Measurements from ENCODE around the gene TBX5. TPM values are rescaled to one million over a fixed set of nuclear protein-coding genes. Genes with fewer than 3 reads are reported as not detected.

The TBX5 gene
- total RNA-seq, 1 experiment from 2014 or later = not detected

GRCh38 chr12:114441545-114441944 is 35.6 kb upstream of the TBX5 start:
- H3K9me3 ChIP-seq (replicated peaks) = no peaks in the 10 kb centered on the region; the same call in 1 of the 2 replicates
- DNase-seq (ENCODE audit: low read depth in 1 of 2, low spot score in 2 of 2) = no peak
- no peak overlapping the region for H3K4me3 ChIP-seq
- no peaks in the 10 kb centered on the region for H3K4me1 ChIP-seq (replicated peaks)
- H3K27me3 ChIP-seq (replicated peaks) = peaks cover 22% of the 10 kb centered on the region
- H3K36me3 ChIP-seq = no peaks in the 10 kb centered on the region
- H3K27ac ChIP-seq = no peak overlapping the region

DNA sequence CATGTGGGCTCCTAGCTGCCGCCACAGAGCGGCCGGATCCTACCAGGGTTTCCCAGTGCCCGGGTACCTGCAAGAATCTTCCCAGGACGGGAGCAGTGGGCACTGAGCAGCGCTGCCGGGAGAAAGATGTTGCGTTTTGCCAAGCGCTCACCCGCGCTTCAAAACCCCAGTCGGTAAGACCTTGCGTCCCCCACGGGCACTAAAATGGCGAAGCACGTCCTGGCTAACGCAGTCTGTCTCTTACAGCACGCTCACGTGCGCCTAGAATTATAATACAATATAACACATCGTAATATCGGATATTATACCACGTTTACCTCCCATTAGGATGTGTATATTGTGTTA is 35.1 kb upstream of the TBX5 start:
- Histone ChIP-seq H3K36me3 (no peaks in the 10 kb centered on the region), H3K27me3 (replicated peaks) (peaks cover 16% of the 10 kb centered on the region), H3K4me1 (replicated peaks) (no peaks in the 10 kb centered on the region), H3K4me3 (no peak overlapping the region), H3K27ac (no peak overlapping the region), H3K9me3 (replicated peaks) (no peaks in the 10 kb centered on the region; the same call in 1 of the 2 replicates)
- no peak for DNase-seq (ENCODE audit: low read depth in 1 of 2, low spot score in 2 of 2)

- no peak overlapping the region for H3K4me3 ChIP-seq
- H3K36me3 ChIP-seq = no peaks in the 10 kb centered on the region
- peaks cover 14% of the 10 kb centered on the region for H3K27me3 ChIP-seq (replicated peaks)
- DNase-seq (ENCODE audit: low read depth in 1 of 2, low spot score in 2 of 2) = no peak
- no peaks in the 10 kb centered on the region; the same call in 1 of the 2 replicates for H3K9me3 ChIP-seq (replicated peaks)
- no peak overlapping the region for H3K27ac ChIP-seq
- no peaks in the 10 kb centered on the region for H3K4me1 ChIP-seq (replicated peaks)
Observed at GRCh38 chr12:114440270-114441038, 34.5 kb upstream of the TBX5 start.

DNA sequence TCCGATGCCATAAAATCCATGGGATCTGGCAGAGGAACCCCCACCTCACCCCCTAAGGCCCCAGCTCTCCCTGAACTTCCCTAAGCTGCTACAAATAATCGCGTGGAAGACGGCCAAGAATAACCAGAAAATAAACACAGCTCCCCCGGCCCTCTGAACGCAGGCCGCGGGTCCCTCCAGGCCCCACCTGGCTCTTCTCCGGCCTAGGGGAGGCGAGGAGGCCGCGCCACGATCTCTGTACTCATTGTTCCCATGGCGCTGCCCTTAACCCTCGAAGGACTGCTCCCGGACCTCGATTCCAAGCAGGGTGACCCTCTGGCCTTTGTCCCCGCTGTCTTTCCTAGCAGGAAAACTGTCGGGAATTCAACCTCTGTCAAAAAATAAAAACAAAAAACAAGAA is 33.9 kb upstream of the TBX5 start:
- no peak overlapping the region for H3K27ac ChIP-seq
- DNase-seq (ENCODE audit: low read depth in 1 of 2, low spot score in 2 of 2) = no peak
- no peak overlapping the region for H3K4me3 ChIP-seq
- H3K4me1 ChIP-seq (replicated peaks) = no peaks in the 10 kb centered on the region
- H3K27me3 ChIP-seq (replicated peaks) = peaks cover 14% of the 10 kb centered on the region
- H3K9me3 ChIP-seq (replicated peaks) = no peaks in the 10 kb centered on the region; the same call in 1 of the 2 replicates
- no peaks in the 10 kb centered on the region for H3K36me3 ChIP-seq

GRCh38 chr12:114439261-114439683 is 33.3 kb upstream of the TBX5 start:
- Histone ChIP-seq H3K36me3 (no peaks in the 10 kb centered on the region), H3K4me1 (replicated peaks) (no peaks in the 10 kb centered on the region), H3K27ac (no peak overlapping the region), H3K9me3 (replicated peaks) (no peaks in the 10 kb centered on the region; the same call in 1 of the 2 replicates), H3K4me3 (no peak overlapping the region), H3K27me3 (replicated peaks) (peaks cover 14% of the 10 kb centered on the region)
- DNase-seq (ENCODE audit: low read depth in 1 of 2, low spot score in 2 of 2) = no peak

DNA sequence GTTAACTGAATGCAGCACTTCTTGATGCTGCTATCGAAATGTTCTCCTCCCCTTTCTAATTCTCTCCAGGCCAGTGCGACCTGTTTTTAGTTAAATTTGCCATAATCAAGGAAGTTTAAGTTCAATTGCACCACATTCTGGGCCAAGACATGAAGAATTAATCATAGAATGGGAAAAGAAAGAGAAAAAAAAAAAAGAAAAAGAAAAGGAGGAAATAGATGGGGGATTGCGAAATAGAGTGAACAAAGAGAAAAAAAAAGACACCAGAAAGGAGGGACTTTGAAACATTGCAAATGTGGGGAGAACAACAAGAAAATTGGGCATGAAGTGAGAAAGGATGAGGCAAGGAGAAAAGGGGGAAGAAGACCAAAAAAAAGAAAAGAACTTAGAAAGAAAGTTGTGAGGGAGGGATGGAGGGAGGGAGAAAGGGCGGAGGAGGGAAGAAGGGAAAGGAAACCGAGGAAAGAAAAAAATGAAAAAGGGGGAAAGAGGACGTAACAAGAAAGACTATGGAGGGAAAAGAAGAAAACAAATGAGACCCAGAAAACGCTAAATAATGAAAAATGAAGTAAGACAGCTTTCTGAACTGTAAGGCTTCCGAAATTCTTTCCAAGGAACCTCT is 32.8 kb upstream of the TBX5 start:
- Histone ChIP-seq H3K9me3 (replicated peaks) (no peaks in the 10 kb centered on the region; the same call in 1 of the 2 replicates), H3K36me3 (no peaks in the 10 kb centered on the region), H3K4me3 (no peak overlapping the region), H3K4me1 (replicated peaks) (no peaks in the 10 kb centered on the region), H3K27me3 (replicated peaks) (peaks cover 14% of the 10 kb centered on the region), H3K27ac (no peak overlapping the region)
- no peak for DNase-seq (ENCODE audit: low read depth in 1 of 2, low spot score in 2 of 2)

DNA sequence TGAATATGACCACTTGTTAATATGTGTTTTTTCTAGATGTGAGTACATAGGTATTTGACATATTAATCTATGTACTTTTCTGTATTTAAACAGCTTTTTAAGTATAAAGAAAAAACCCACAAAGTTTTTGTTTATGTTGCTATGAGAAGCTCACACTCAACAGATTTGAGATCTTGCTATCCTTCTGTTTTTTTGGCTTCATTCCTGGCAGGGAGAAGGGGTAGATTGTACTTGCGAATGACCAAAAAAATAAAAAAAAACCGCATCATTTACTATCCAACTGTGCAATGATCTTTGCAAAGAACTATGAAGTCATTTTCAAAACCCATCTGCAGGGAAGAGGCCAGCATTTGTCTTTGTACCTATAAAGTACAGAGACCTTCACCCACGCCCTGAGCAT is 28.4 kb upstream of the TBX5 start:
- Histone ChIP-seq H3K4me1 (replicated peaks) (no peaks in the 10 kb centered on the region), H3K27me3 (replicated peaks) (peaks cover 10% of the 10 kb centered on the region), H3K4me3 (no peak overlapping the region), H3K9me3 (replicated peaks) (no peaks in the 10 kb centered on the region), H3K27ac (no peak overlapping the region), H3K36me3 (no peaks in the 10 kb centered on the region)
- no peak for DNase-seq (ENCODE audit: low read depth in 1 of 2, low spot score in 2 of 2)

GRCh38 chr12:114431902-114432301 is 26.0 kb upstream of the TBX5 start:
- H3K4me1 ChIP-seq (replicated peaks) = no peaks in the 10 kb centered on the region
- peaks cover 10% of the 10 kb centered on the region for H3K27me3 ChIP-seq (replicated peaks)
- H3K9me3 ChIP-seq (replicated peaks) = no peaks in the 10 kb centered on the region
- H3K36me3 ChIP-seq = no peaks in the 10 kb centered on the region
- no peak for DNase-seq (ENCODE audit: low read depth in 1 of 2, low spot score in 2 of 2)
- no peak overlapping the region for H3K4me3 ChIP-seq
- no peak overlapping the region for H3K27ac ChIP-seq

DNA sequence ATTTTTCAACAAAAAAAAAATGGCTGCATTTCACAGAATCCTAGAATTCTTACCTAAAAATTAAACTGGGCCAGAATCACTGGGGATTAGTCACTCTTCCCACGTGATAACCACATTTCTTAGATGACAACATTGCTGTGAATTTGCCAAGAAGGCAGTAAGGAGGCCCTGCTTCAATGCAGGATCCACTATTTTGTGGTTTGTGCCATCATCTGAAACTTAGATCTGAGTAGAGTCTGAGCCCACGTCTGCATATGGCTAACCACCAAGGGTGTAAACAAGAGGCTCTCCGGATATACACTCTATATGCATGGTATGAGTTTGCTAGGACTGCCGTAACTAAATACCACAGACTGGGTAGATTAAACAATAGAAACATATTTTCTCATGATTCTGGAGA is 24.4 kb upstream of the TBX5 start:
- Histone ChIP-seq H3K4me1 (replicated peaks) (no peaks in the 10 kb centered on the region), H3K4me3 (no peak overlapping the region), H3K27me3 (replicated peaks) (peaks cover 10% of the 10 kb centered on the region), H3K36me3 (no peaks in the 10 kb centered on the region), H3K27ac (no peak overlapping the region), H3K9me3 (replicated peaks) (no peaks in the 10 kb centered on the region)
- no peak for DNase-seq (ENCODE audit: low read depth in 1 of 2, low spot score in 2 of 2)

DNA sequence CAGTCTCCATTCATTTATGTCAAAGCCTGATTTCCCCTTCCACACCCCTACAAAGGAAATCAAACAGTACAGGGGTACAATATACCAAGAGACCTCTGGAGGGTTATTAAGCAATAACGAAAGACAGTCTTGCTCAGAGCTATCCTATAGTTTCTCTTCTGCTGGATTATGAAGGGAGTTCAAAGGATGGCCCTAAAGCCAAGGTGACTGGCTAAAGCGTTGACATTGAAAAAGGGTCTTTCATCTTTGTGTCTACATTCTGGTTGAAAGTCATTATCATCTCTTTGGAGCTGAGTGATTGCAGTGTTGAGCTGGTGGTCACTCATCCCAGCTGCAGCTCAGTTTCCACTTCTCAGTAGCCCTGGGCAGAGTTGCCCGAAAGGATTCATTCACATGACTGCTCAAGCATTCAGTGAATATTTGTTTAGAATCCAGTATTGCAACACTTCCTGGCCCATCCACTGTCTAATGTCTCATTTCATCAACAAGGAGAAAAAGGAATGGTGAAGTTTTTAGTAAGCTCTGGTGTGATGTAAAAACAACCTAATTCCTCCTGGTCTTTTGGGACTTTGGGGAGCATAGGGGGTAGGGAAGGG is 19.2 kb upstream of the TBX5 start:
- Histone ChIP-seq H3K9me3 (replicated peaks) (no peaks in the 10 kb centered on the region), H3K4me3 (no peak overlapping the region), H3K36me3 (no peaks in the 10 kb centered on the region), H3K27me3 (replicated peaks) (no peaks in the 10 kb centered on the region), H3K27ac (no peak overlapping the region), H3K4me1 (replicated peaks) (no peaks in the 10 kb centered on the region)
- DNase-seq (ENCODE audit: low read depth in 1 of 2, low spot score in 2 of 2) = no peak

DNA sequence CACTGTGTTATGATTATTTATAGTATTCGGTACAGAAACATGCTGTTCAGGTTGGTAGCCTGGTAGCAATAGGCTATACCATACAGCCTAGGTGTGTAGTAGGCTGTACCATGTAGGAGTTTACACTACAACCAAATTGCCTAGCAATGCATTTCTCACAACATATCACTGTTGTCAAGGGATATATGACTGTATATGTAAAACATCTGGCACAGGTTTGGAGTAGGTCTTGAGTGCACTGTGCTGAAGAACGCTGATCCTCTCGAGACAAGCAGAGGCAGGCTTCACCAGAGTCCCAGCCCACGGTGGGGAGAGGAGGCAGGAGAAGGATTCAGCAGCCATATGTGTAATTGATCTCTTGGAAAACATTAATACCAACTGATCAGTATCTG is 15.0 kb upstream of the TBX5 start:
- DNase-seq (ENCODE audit: low read depth in 1 of 2, low spot score in 2 of 2) = no peak
- no peaks in the 10 kb centered on the region for H3K4me1 ChIP-seq (replicated peaks)

DNA sequence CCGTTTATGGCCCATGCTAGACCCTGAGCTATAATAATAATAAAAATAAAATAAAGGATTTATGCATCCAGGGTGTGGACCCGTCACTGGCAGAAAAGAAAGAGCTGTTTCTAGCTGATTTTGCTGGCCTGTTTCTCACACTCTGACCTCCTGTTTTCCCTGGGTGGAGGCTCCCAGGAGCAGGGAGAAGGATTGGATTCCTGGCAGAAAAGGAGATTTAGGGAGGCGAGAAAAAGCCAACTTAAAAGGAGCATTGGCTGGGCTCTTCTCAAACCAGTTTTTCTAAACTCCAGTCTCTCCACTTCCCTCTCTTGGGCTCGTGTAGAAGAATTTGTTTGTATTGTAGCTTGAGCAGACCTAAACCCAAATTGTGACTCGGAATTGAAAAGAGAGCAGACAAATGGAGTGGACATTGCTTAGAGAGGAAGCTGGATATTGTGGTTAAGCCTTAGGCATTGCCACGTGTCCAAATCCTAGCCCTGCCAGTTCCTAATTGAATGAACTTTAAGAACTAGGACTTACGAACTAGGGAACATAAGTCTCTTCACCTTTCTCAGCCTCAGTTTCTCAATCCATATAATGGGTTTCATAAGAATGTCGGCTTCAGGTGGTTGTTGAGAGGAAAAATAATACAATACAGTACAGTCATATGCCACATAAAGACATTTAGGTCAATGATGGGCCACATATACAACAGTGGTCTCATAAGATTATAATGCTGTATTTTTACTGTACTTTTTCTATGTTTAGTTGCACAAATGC is 14.4 kb upstream of the TBX5 start:
- Histone ChIP-seq H3K27me3 (replicated peaks) (no peaks in the 10 kb centered on the region), H3K4me3 (no peak overlapping the region), H3K9me3 (replicated peaks) (no peaks in the 10 kb centered on the region), H3K27ac (no peak overlapping the region), H3K4me1 (replicated peaks) (no peaks in the 10 kb centered on the region), H3K36me3 (no peaks in the 10 kb centered on the region)
- no peak for DNase-seq (ENCODE audit: low read depth in 1 of 2, low spot score in 2 of 2)

More for the DNA sequence above, 15.0 kb upstream of the TBX5 start:
- no peaks in the 10 kb centered on the region for H3K36me3 ChIP-seq
- H3K4me3 ChIP-seq = no peak overlapping the region
- H3K27ac ChIP-seq = no peak overlapping the region
- H3K9me3 ChIP-seq (replicated peaks) = no peaks in the 10 kb centered on the region
- no peaks in the 10 kb centered on the region for H3K27me3 ChIP-seq (replicated peaks)

GRCh38 chr12:114416028-114416427 is 10.1 kb upstream of the TBX5 start:
- DNase-seq (ENCODE audit: low read depth in 1 of 2, low spot score in 2 of 2) = no peak
- Histone ChIP-seq H3K4me3 (no peak overlapping the region), H3K9me3 (replicated peaks) (no peaks in the 10 kb centered on the region), H3K36me3 (no peaks in the 10 kb centered on the region), H3K27ac (no peak overlapping the region), H3K27me3 (replicated peaks) (no peaks in the 10 kb centered on the region; the same call in 1 of the 2 replicates), H3K4me1 (replicated peaks) (no peaks in the 10 kb centered on the region)

DNA sequence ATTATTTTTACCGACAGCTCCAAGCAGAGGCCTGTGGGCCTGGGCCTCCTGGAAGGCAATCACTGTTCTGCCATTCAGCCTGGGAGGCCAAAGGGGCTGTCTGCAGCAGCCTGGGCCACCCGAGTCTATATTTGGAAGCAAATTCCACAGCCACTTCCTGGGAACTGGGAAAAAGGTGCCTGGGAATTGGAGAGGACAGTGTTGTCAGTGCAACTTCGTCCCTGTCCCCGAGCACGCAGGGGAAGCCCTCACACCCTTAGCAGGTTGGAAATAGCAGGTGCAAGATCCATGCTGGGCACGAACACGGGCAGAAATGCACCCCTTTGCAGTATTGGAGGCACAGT is 9.6 kb upstream of the TBX5 start:
- DNase-seq (ENCODE audit: low read depth in 1 of 2, low spot score in 2 of 2) = no peak
- H3K27ac ChIP-seq = no peak overlapping the region
- no peak overlapping the region for H3K4me3 ChIP-seq
- H3K9me3 ChIP-seq (replicated peaks) = no peaks in the 10 kb centered on the region
- no peaks in the 10 kb centered on the region for H3K36me3 ChIP-seq
- H3K4me1 ChIP-seq (replicated peaks) = no peaks in the 10 kb centered on the region
- no peaks in the 10 kb centered on the region; the same call in 1 of the 2 replicates for H3K27me3 ChIP-seq (replicated peaks)
